IMR-90 (cell line): ENCODE results near the gene ACIN1. TPM values are rescaled to one million over a fixed set of nuclear protein-coding genes. Genes with fewer than 3 reads are reported as not detected.

Experiments
- ATAC-seq: fragments of 200-7000 bp; cut with Tn5 transposase; 2 replicates; pipeline ENCODE4 v1.9.1; 2020; ENCODE audit warnings: low read depth, mild to moderate bottlenecking, moderate library complexity
- BruUV-seq: library from RNA; stranded (reverse); fragments of 400-500 nt; replicated peaks from 2 replicates; lab custom pipeline; 2021; lab: Mats Ljungman, UMichigan
- CTCF ChIA-PET: fragments of 300-600 bp; formaldehyde crosslinking; extraction: SDS; loops from one replicate; lab custom pipeline; 2021; ENCODE audit warnings: antibody characterized with exemption; lab: Yijun Ruan, JAX
- POLR2A ChIA-PET: fragments of 300-600 bp; sonication (Branson Sonifier 250); formaldehyde crosslinking; loops from one replicate; lab custom pipeline; 2022; ENCODE audit warnings: antibody characterized with exemption; ENCODE audit not compliant: unreplicated experiment; lab: Charles Lee
- DNase-seq: peaks from one replicate; pipeline ENCODE4 v3.0.0; 2013
- H2AFZ ChIP-seq: replicated peaks from 2 replicates; pipeline ENCODE3; 2013; ENCODE audit warnings: low read length, mild to moderate bottlenecking; ENCODE audit not compliant: poor library complexity
- H2AK5ac ChIP-seq: 2 replicates; pipeline ENCODE4 v1.6.1; 2013; ENCODE audit warnings: low read depth, low read length, inconsistent platforms
- H2AK9ac ChIP-seq: replicated peaks from 2 replicates; pipeline ENCODE3; 2013; ENCODE audit warnings: mild to moderate bottlenecking, low read depth, low read length, moderate library complexity; ENCODE audit not compliant: poor library complexity
- H2BK120ac ChIP-seq: 2 replicates; pipeline ENCODE4 v1.6.1; 2013; ENCODE audit warnings: low read depth, low read length, inconsistent platforms
- H2BK15ac ChIP-seq: 3 replicates; pipeline ENCODE4 v1.6.1; 2013; ENCODE audit warnings: low read depth, low read length, inconsistent platforms
- H2BK20ac ChIP-seq: 2 replicates; pipeline ENCODE4 v1.6.1; 2013; ENCODE audit warnings: low read depth, mild to moderate bottlenecking, inconsistent platforms, low read length, moderate library complexity
- H2BK5ac ChIP-seq: 2 replicates; pipeline ENCODE4 v1.6.1; 2013; ENCODE audit warnings: mild to moderate bottlenecking, low read depth, low read length, inconsistent platforms; ENCODE audit not compliant: poor library complexity, severe bottlenecking
- H3K14ac ChIP-seq: replicated peaks from 2 replicates; pipeline ENCODE4 v1.6.1; 2013; ENCODE audit warnings: low read depth, low read length, inconsistent platforms
- H3K18ac ChIP-seq: 2 replicates; pipeline ENCODE4 v1.6.1; 2013; ENCODE audit warnings: low read depth, low read length, control low read depth
- H3K23ac ChIP-seq: 2 replicates; pipeline ENCODE4 v1.6.1; 2013; ENCODE audit warnings: low read depth, low read length, inconsistent platforms
- H3K27ac ChIP-seq: 2 replicates; pipeline ENCODE4 v1.5.1; 2013; ENCODE audit warnings: mild to moderate bottlenecking, control low read depth, low read length; ENCODE audit not compliant: insufficient read depth
- H3K27me3 ChIP-seq: 2 replicates; pipeline ENCODE4 v1.6.1; 2013; ENCODE audit warnings: low read length; ENCODE audit not compliant: control insufficient read depth, insufficient read depth
- H3K36me3 ChIP-seq: 2 replicates; pipeline ENCODE4 v1.6.1; 2013; ENCODE audit warnings: low read length, mixed read lengths; ENCODE audit not compliant: control insufficient read depth, insufficient read depth
- H3K4ac ChIP-seq: 2 replicates; pipeline ENCODE4 v1.6.1; 2013; ENCODE audit warnings: low read depth, low read length, inconsistent platforms
- H3K4me1 ChIP-seq: 2 replicates; pipeline ENCODE4 v1.6.1; 2013; ENCODE audit warnings: low read length, mixed read lengths; ENCODE audit not compliant: control insufficient read depth, insufficient read depth
- H3K4me2 ChIP-seq: 2 replicates; pipeline ENCODE4 v1.6.1; 2013; ENCODE audit warnings: low read depth, mild to moderate bottlenecking, control low read depth, low read length, moderate library complexity
- H3K4me3 ChIP-seq: 2 replicates; pipeline ENCODE4 v1.5.1; 2013; ENCODE audit warnings: low read depth, mild to moderate bottlenecking, control low read depth, low read length, moderate library complexity; ENCODE audit not compliant: insufficient read depth
- H3K56ac ChIP-seq: 2 replicates; pipeline ENCODE4 v1.6.1; 2013; ENCODE audit warnings: low read length, inconsistent platforms; ENCODE audit not compliant: insufficient read depth; ENCODE audit errors: extremely low read depth
- H3K79me1 ChIP-seq, 2 experiments: 2 replicates each; pipeline ENCODE4 v1.6.1; 2013; ENCODE audit warnings: low read length in 2 of 2, inconsistent platforms in 1 of 2, low read depth in 1 of 2
- H3K9ac ChIP-seq: 2 replicates; pipeline ENCODE4 v1.6.1; 2013; ENCODE audit warnings: low read depth, low read length, control low read depth
- H3K9me1 ChIP-seq: 2 replicates; pipeline ENCODE4 v1.6.1; 2013; ENCODE audit warnings: low read length, inconsistent platforms; ENCODE audit not compliant: insufficient read depth
- H3K9me3 ChIP-seq: 2 replicates; pipeline ENCODE4 v1.6.1; 2013; ENCODE audit warnings: low read length; ENCODE audit not compliant: control insufficient read depth, insufficient read depth
- H4K20me1 ChIP-seq: 2 replicates; pipeline ENCODE4 v1.6.1; 2013; ENCODE audit warnings: low read length, inconsistent platforms; ENCODE audit not compliant: insufficient read depth
- H4K5ac ChIP-seq: 2 replicates; pipeline ENCODE4 v1.6.1; 2013; ENCODE audit warnings: mild to moderate bottlenecking, low read depth, low read length, control low read depth
- H4K8ac ChIP-seq, 2 experiments: 2 replicates each; pipeline ENCODE4 v1.6.1; 2013; ENCODE audit warnings: low read depth in 2 of 2, low read length in 2 of 2, control low read depth in 1 of 2, inconsistent platforms in 1 of 2
- H4K91ac ChIP-seq: 2 replicates; pipeline ENCODE4 v1.6.1; 2013; ENCODE audit warnings: low read depth, low read length, inconsistent platforms; ENCODE audit not compliant: insufficient read depth
- BHLHE40 ChIP-seq: fragments of 150-350 bp; IDR thresholded peaks from 2 replicates; pipeline ENCODE4 v1.6.1; 2016; ENCODE audit warnings: mild to moderate bottlenecking, low read depth, low read length
- CEBPB ChIP-seq: IDR thresholded peaks from 2 replicates; pipeline ENCODE4 v1.6.1; 2012; ENCODE audit warnings: low read depth, low read length, improper control_type of control experiment
- CHD1 ChIP-seq: IDR thresholded peaks from 2 replicates; pipeline ENCODE4 v1.6.1; 2012; ENCODE audit warnings: low read depth, low read length, improper control_type of control experiment
- FOS ChIP-seq: fragments of 150-350 bp; IDR thresholded peaks from 2 replicates; pipeline ENCODE4 v1.6.1; 2016; ENCODE audit warnings: low read depth, low read length
- MAFK ChIP-seq: IDR thresholded peaks from 2 replicates; pipeline ENCODE4 v1.6.1; 2012; ENCODE audit warnings: low read depth, low read length, improper control_type of control experiment
- MAZ ChIP-seq: IDR thresholded peaks from 2 replicates; pipeline ENCODE4 v1.6.1; 2012; ENCODE audit warnings: low read depth, mild to moderate bottlenecking, low read length, improper control_type of control experiment, moderate library complexity, borderline replicate concordance
- MXI1 ChIP-seq: IDR thresholded peaks from 2 replicates; pipeline ENCODE4 v1.6.1; 2012; ENCODE audit warnings: low read depth, mild to moderate bottlenecking, low read length, moderate library complexity, borderline replicate concordance
- NFE2L2 ChIP-seq: fragments of 150-350 bp; IDR thresholded peaks from 2 replicates; pipeline ENCODE4 v1.6.1; 2016; ENCODE audit warnings: low read depth, mild to moderate bottlenecking, low read length
- POLR2A ChIP-seq: IDR thresholded peaks from 2 replicates; pipeline ENCODE4 v1.6.1; 2012; ENCODE audit warnings: mild to moderate bottlenecking, low read depth, low read length
- RAD21 ChIP-seq: IDR thresholded peaks from 2 replicates; pipeline ENCODE4 v1.6.1; 2012; ENCODE audit warnings: low read length, improper control_type of control experiment
- RCOR1 ChIP-seq: IDR thresholded peaks from 2 replicates; pipeline ENCODE4 v1.6.1; 2012; ENCODE audit warnings: mild to moderate bottlenecking, low read length, improper control_type of control experiment; ENCODE audit not compliant: insufficient replicate concordance
- RFX5 ChIP-seq: IDR thresholded peaks from 2 replicates; pipeline ENCODE4 v1.8.0; 2012; ENCODE audit warnings: low read depth, mild to moderate bottlenecking, low read length, moderate library complexity
- SMC3 ChIP-seq: fragments of 150-350 bp; IDR thresholded peaks from 2 replicates; pipeline ENCODE4 v1.6.1; 2016; ENCODE audit warnings: low read depth, mild to moderate bottlenecking, antibody characterized with exemption, low read length, moderate library complexity
- WGBS, 2 experiments: methylation state at CpG; one replicate each; pipeline versions ENCODE4 v1.1.5 to v1.1.7; 2013; ENCODE audit warnings: missing lambda C conversion rate in 2 of 2; ENCODE audit not compliant: insufficient read length in 1 of 2; ENCODE audit errors: extremely low coverage in 2 of 2; 5-methylcytosine and 5-hydroxymethylcytosine counted together
- dilution Hi-C: fragments of 300-500 bp; cut with HindIII; formaldehyde crosslinking; loops from one replicate; pipeline ENCODE4 v1.14.3; 2018; ENCODE audit warnings: low sequenced_read_pairs; ENCODE audit not compliant: unreplicated experiment
- in situ Hi-C: fragments of 300-500 bp; cut with MboI; formaldehyde crosslinking; loops from 3 replicates; pipeline ENCODE4 v1.14.3; 2019; ENCODE audit warnings: low sequenced_read_pairs, inconsistent platforms, mixed read lengths
- intact Hi-C: fragments of 100-400 bp; cut with micrococcal nuclease; formaldehyde crosslinking; loops from 2 replicates; pipeline ENCODE4 v1.10.0; 2022
- polyA plus RNA-seq, 3 experiments: library from polyadenylated mRNA; depleted of rRNA; stranded (reverse); fragments of >200 nt; gene quantifications; 2 replicates each; pipeline ENCODE4 v1.2.3, GENCODE V29; 2012; ENCODE audit warnings: low replicate concordance in 1 of 3
- total RNA-seq: library from RNA; depleted of rRNA; stranded (reverse); fragments of >200 nt; gene quantifications from 2 replicates; pipeline ENCODE4 v1.2.3, GENCODE V29; 2012
- TF ChIP-seq, protein P1 (sequence below): fragments of 150-350 bp; IDR thresholded peaks from 2 replicates; pipeline ENCODE4 v1.6.1; 2017; ENCODE audit warnings: mild to moderate bottlenecking, antibody characterized with exemption, low read length, low read depth
- TF ChIP-seq, protein P2 (sequence below): conservative IDR thresholded peaks from 2 replicates; pipeline ENCODE4 v1.5.1; 2012; ENCODE audit warnings: mild to moderate bottlenecking, low read depth, low read length, improper control_type of control experiment
- TF ChIP-seq, protein P3 (sequence below): fragments of 150-350 bp; IDR thresholded peaks from 2 replicates; pipeline ENCODE4 v1.6.1; 2016; ENCODE audit warnings: low read depth, mild to moderate bottlenecking, low read length, moderate library complexity, borderline replicate concordance

The ACIN1 gene
- total and polyA plus RNA-seq, 2 of the 4 experiments (the other 2 are of a cell fraction) = 73.8 to 185 TPM

DNA sequence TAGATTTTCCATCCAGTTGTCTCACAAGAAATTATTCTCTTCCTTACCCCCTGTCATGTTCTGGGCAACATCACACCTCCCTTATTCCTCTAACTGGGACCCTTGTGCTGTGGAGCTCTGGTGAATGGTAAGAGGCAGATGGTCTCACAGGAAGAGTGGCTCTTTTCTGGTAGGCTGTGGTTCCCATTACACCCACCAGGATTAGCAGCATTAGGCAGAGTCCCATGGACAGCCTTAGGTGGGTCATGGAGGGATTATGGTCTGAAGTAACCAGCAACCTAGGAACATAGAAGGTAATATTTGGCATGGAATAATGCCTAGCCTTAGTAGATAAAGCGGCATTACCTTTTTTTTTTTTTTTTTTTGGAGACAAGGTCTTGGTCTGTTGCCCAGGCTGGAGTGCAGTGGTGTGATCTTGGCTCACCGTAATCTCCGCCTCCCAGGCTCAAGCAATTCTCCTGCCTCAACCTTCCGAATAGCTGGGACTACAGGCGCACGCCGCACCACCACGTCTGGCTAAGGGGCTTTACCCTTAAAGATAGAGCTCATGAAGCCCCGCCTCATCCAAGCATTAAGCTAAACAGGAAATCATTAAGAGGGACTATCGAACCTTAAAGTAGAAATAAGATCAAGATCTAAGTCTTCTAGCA is 4.4 kb upstream of the ACIN1 start:
- Histone ChIP-seq H2BK120ac (no peak overlapping the region), H4K20me1 (peaks cover 36% of the 10 kb centered on the region; the same call in 1 of the 2 replicates), H3K4me3 (no peak overlapping the region), H3K27ac (no peak overlapping the region), H3K4ac (no peak overlapping the region), H3K9me1 (peaks cover 11% of the 10 kb centered on the region), H3K23ac (no peak overlapping the region), H3K79me1 (peaks cover 15 to 52% of the 10 kb centered on the region in 2 experiments; a peak in 3 of 4 replicates), H3K18ac (no peak overlapping the region), H3K56ac (no peak overlapping the region), H2BK20ac (no peak overlapping the region), H3K9ac (no peak overlapping the region), H3K14ac (no peak overlapping the region), H3K27me3 (no peaks in the 10 kb centered on the region), H2AFZ (no peak overlapping the region), H4K5ac (no peak overlapping the region), H3K4me1 (peaks cover 4% of the 10 kb centered on the region), H2BK5ac (no peak overlapping the region), H2AK5ac (no peak overlapping the region), H3K36me3 (peaks cover 12% of the 10 kb centered on the region), H4K91ac (no peak overlapping the region), H3K4me2 (no peak overlapping the region), H3K9me3 (no peaks in the 10 kb centered on the region), H2BK15ac (no peak overlapping the region), H2AK9ac (no peak overlapping the region), H4K8ac (no peak overlapping the region; a peak in 1 of 4 replicates)
- intact Hi-C loops (no loop called here), in situ Hi-C loops (loop anchor here (25.0 kb wide), 1 partner anchor 1038 kb away; the partner anchor contains the start of genes EMC9, FITM1, PSME1 and PSME2), dilution Hi-C loops (no loop called here)
- DNase-seq = no peak
- ChIA-PET POLR2A (no interaction called here), CTCF (interaction anchor here (1.0 kb wide), 1 partner anchor 30 kb away, joined by 3 read pairs; no protein-coding TSS in a partner anchor)
- TF ChIP-seq POLR2A (no peak), CEBPB (no peak), FOS (no peak), BHLHE40 (no peak), RCOR1 (no peak), MAFK (no peak), SMC3 (no peak), MXI1 (no peak), NFE2L2 (no peak), RAD21 (no peak), CHD1 (no peak), MAZ (no peak), RFX5 (no peak)
- TF ChIP-seq, protein P1, sequence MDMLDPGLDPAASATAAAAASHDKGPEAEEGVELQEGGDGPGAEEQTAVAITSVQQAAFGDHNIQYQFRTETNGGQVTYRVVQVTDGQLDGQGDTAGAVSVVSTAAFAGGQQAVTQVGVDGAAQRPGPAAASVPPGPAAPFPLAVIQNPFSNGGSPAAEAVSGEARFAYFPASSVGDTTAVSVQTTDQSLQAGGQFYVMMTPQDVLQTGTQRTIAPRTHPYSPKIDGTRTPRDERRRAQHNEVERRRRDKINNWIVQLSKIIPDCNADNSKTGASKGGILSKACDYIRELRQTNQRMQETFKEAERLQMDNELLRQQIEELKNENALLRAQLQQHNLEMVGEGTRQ = no peak
- TF ChIP-seq, protein P2, sequence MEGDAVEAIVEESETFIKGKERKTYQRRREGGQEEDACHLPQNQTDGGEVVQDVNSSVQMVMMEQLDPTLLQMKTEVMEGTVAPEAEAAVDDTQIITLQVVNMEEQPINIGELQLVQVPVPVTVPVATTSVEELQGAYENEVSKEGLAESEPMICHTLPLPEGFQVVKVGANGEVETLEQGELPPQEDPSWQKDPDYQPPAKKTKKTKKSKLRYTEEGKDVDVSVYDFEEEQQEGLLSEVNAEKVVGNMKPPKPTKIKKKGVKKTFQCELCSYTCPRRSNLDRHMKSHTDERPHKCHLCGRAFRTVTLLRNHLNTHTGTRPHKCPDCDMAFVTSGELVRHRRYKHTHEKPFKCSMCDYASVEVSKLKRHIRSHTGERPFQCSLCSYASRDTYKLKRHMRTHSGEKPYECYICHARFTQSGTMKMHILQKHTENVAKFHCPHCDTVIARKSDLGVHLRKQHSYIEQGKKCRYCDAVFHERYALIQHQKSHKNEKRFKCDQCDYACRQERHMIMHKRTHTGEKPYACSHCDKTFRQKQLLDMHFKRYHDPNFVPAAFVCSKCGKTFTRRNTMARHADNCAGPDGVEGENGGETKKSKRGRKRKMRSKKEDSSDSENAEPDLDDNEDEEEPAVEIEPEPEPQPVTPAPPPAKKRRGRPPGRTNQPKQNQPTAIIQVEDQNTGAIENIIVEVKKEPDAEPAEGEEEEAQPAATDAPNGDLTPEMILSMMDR = no peak
- TF ChIP-seq, protein P3, sequence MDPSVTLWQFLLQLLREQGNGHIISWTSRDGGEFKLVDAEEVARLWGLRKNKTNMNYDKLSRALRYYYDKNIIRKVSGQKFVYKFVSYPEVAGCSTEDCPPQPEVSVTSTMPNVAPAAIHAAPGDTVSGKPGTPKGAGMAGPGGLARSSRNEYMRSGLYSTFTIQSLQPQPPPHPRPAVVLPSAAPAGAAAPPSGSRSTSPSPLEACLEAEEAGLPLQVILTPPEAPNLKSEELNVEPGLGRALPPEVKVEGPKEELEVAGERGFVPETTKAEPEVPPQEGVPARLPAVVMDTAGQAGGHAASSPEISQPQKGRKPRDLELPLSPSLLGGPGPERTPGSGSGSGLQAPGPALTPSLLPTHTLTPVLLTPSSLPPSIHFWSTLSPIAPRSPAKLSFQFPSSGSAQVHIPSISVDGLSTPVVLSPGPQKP = no peak
- no TSS peak for BruUV-seq
- ATAC-seq = no peak
- WGBS, 2 experiments = no CpG with 5 or more reads among the region's 10 CpGs
